Endodermal cell (in vitro differentiated cells): ENCODE data around the gene CNTROB. TPM values are rescaled to one million over a fixed set of nuclear protein-coding genes. Genes with fewer than 3 reads are reported as not detected.

Experiments
- DNase-seq: peaks from one replicate; pipeline ENCODE4 v3.0.0-alpha.2; 2017
- H3K27ac ChIP-seq: 2 replicates; pipeline ENCODE4 v1.5.1; 2013; ENCODE audit warnings: mild to moderate bottlenecking, low read depth, low read length, moderate library complexity
- H3K27me3 ChIP-seq: 2 replicates; pipeline ENCODE4 v1.6.1; 2013; ENCODE audit warnings: mild to moderate bottlenecking, low read length, moderate library complexity; ENCODE audit not compliant: insufficient read depth, control insufficient read depth, poor library complexity, severe bottlenecking
- H3K36me3 ChIP-seq: 2 replicates; pipeline ENCODE4 v1.7.0; 2013; ENCODE audit warnings: mild to moderate bottlenecking, low read length, moderate library complexity; ENCODE audit not compliant: control insufficient read depth, insufficient read depth
- H3K4me1 ChIP-seq: one replicate; pipeline ENCODE4 v1.7.0; 2013; ENCODE audit warnings: low read length; ENCODE audit not compliant: control insufficient read depth, insufficient read depth
- H3K4me3 ChIP-seq: 2 replicates; pipeline ENCODE4 v1.5.1; 2013; ENCODE audit warnings: mild to moderate bottlenecking, low read length, moderate library complexity
- H3K9ac ChIP-seq: 2 replicates; pipeline ENCODE4 v1.6.1; 2013; ENCODE audit warnings: mild to moderate bottlenecking, low read length, moderate library complexity; ENCODE audit not compliant: poor library complexity, severe bottlenecking; ENCODE audit errors: extremely low read depth
- H3K9me3 ChIP-seq: 2 replicates; pipeline ENCODE4 v1.6.1; 2013; ENCODE audit warnings: mild to moderate bottlenecking, low read length, moderate library complexity; ENCODE audit not compliant: control insufficient read depth
- H3K27ac Mint-ChIP-seq: 2 replicates; pipeline ENCODE4 v1.8.0; 2020; ENCODE audit warnings: mixed read lengths
- H3K27me3 Mint-ChIP-seq: 2 replicates; pipeline ENCODE4 v1.8.0; 2021; ENCODE audit warnings: mild to moderate bottlenecking, mixed read lengths; ENCODE audit not compliant: insufficient read depth
- H3K36me3 Mint-ChIP-seq: 2 replicates; pipeline ENCODE4 v1.8.0; 2020; ENCODE audit warnings: low read depth, mixed read lengths
- H3K4me1 Mint-ChIP-seq: 2 replicates; pipeline ENCODE4 v1.8.0; 2020; ENCODE audit warnings: mixed read lengths
- H3K4me3 Mint-ChIP-seq: 2 replicates; pipeline ENCODE4 v1.8.0; 2020; ENCODE audit warnings: mild to moderate bottlenecking, moderate library complexity, mixed read lengths
- H3K9me3 Mint-ChIP-seq: 2 replicates; pipeline ENCODE4 v1.8.0; 2020; ENCODE audit warnings: mild to moderate bottlenecking, mixed read lengths
- WGBS, 2 experiments: methylation state at CpG; one replicate each; pipeline versions ENCODE4 v1.1.5 to v1.1.7; 2013; ENCODE audit warnings: missing lambda C conversion rate in 2 of 2, mixed read lengths in 1 of 2; ENCODE audit not compliant: insufficient coverage in 1 of 2, insufficient read length in 1 of 2; 5-methylcytosine and 5-hydroxymethylcytosine counted together
- total RNA-seq, 2 donors: library from RNA; stranded (reverse); fragmentation: NEBNext Ultra II Directional in 1 of 2; extraction: Animal tissue kit (Norgen Biotek cat#: 25700) in 1 of 2; gene quantifications; 2 replicates in 1 of 2; 3 replicates in 1 of 2; pipeline ENCODE4 v1.2.1, GENCODE V29; 2021
- TF ChIP-seq, protein P1 (sequence below): fragments of 200-600 bp; sonication (generic); conservative IDR thresholded peaks from 2 replicates; pipeline ENCODE4 v1.5.0; 2021; ENCODE audit warnings: antibody characterized with exemption, mild to moderate bottlenecking

Gene CNTROB
- total RNA-seq, 2 donors from 2014 or later = 47.5 to 57.4 TPM

DNA sequence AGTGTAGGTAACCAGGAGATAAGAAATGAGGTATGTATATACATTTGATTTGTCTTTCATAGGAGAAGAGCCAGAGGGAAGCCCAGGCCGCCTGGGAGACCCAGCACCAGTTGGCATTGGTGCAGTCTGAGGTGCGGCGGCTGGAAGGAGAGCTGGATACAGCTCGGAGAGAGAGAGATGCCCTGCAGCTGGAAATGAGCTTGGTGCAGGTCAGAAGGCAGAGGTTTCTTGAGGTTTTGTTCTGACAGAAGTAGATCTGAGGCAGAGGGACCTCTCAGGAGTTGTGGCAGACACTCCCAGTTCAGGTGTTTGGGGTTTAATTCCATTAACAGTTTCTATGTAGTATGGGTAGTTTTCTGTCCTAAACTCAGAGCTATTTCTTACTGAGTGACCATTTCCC, 8.0 kb downstream of the CNTROB start:
- Histone ChIP-seq H3K27me3 (no peaks in the 10 kb centered on the region), H3K4me1 (no peaks in the 10 kb centered on the region), H3K27ac (no peak overlapping the region), H3K9me3 (no peaks in the 10 kb centered on the region), H3K4me3 (no peak overlapping the region), H3K9ac (no peak overlapping the region), H3K36me3 (peaks cover 83% of the 10 kb centered on the region)
- TF ChIP-seq, protein P1, sequence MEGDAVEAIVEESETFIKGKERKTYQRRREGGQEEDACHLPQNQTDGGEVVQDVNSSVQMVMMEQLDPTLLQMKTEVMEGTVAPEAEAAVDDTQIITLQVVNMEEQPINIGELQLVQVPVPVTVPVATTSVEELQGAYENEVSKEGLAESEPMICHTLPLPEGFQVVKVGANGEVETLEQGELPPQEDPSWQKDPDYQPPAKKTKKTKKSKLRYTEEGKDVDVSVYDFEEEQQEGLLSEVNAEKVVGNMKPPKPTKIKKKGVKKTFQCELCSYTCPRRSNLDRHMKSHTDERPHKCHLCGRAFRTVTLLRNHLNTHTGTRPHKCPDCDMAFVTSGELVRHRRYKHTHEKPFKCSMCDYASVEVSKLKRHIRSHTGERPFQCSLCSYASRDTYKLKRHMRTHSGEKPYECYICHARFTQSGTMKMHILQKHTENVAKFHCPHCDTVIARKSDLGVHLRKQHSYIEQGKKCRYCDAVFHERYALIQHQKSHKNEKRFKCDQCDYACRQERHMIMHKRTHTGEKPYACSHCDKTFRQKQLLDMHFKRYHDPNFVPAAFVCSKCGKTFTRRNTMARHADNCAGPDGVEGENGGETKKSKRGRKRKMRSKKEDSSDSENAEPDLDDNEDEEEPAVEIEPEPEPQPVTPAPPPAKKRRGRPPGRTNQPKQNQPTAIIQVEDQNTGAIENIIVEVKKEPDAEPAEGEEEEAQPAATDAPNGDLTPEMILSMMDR = no peak
- no peak overlapping the region for H3K4me3 Mint-ChIP-seq
- H3K27ac Mint-ChIP-seq = no peak overlapping the region
- DNase-seq = no peak
- peaks cover 76% of the 10 kb centered on the region for H3K36me3 Mint-ChIP-seq
- H3K27me3 Mint-ChIP-seq = no peaks in the 10 kb centered on the region
- no peaks in the 10 kb centered on the region for H3K4me1 Mint-ChIP-seq
- WGBS, 2 experiments = 91 to 97% methylated on average over 4 of the region's 4 CpGs
- H3K9me3 Mint-ChIP-seq = no peaks in the 10 kb centered on the region

DNA sequence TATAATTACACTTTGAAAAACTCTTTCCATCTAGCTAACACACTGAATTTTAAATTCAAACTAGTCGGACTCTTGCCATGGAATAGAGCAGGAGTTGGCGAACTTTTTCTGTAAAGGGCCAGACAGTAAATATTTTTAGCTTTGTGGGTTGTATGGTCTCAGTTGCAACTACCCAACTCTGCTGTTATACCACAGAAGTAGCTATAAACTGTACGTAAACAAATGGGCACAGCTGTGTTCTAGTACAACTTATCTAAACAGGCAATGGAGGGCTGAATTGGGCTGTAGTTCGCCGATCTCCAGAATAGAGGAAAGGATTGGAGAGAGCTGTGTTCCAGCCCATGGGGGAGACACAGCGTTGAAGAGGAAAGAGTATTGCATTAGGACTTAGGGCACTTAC, 8.7 kb downstream of the CNTROB start:
- Histone ChIP-seq H3K9me3 (no peaks in the 10 kb centered on the region), H3K4me3 (no peak overlapping the region), H3K9ac (no peak overlapping the region), H3K4me1 (no peaks in the 10 kb centered on the region), H3K27ac (no peak overlapping the region), H3K36me3 (peaks cover 83% of the 10 kb centered on the region), H3K27me3 (no peaks in the 10 kb centered on the region)
- Mint-ChIP-seq H3K36me3 (peaks cover 76% of the 10 kb centered on the region), H3K27me3 (no peaks in the 10 kb centered on the region), H3K4me1 (no peaks in the 10 kb centered on the region), H3K4me3 (no peak overlapping the region), H3K9me3 (no peaks in the 10 kb centered on the region), H3K27ac (no peak overlapping the region)
- WGBS, 2 experiments = 96 to 100% methylated on average over 4 to 6 of the region's 6 CpGs
- no peak for DNase-seq
- TF ChIP-seq, protein P1 = no peak

DNA sequence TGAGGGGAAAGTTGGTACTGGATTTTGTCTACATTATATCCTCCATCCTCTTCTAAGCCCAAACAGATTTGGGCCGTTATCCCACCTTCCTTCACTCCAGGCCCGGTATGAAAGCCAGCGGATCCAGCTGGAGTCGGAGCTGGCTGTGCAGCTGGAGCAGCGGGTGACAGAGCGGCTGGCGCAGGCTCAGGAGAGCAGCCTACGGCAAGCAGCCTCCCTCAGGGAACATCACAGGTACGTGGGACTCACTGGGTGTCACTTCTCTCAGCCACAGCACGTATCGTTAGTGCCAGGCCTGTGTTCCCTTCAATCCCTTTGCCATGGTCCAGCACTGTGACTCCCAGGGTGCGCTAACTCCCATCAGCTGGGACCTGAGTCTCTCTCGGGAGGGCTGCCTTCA, 11.3 kb downstream of the CNTROB start:
- WGBS, 2 experiments = 91 to 98% methylated on average over 11 to 13 of the region's 13 CpGs
- Mint-ChIP-seq H3K27ac (no peak overlapping the region), H3K9me3 (no peaks in the 10 kb centered on the region)

More for the DNA sequence above, 11.3 kb downstream of the CNTROB start:
- Histone ChIP-seq H3K4me3 (no peak overlapping the region), H3K27me3 (no peaks in the 10 kb centered on the region), H3K4me1 (no peaks in the 10 kb centered on the region), H3K36me3 (peaks cover 81% of the 10 kb centered on the region), H3K9me3 (no peaks in the 10 kb centered on the region), H3K27ac (no peak overlapping the region), H3K9ac (no peak overlapping the region)
- no peak overlapping the region for H3K4me3 Mint-ChIP-seq
- H3K4me1 Mint-ChIP-seq = no peaks in the 10 kb centered on the region
- DNase-seq = no peak
- TF ChIP-seq, protein P1 = no peak
- no peaks in the 10 kb centered on the region for H3K27me3 Mint-ChIP-seq
- H3K36me3 Mint-ChIP-seq = peaks cover 76% of the 10 kb centered on the region
